Activated CD8-positive, alpha-beta T cell treated with anti-CD3 and anti-CD28 coated beads, Interleukin-2, amount 10 ng/mL, durations not matched to agents 7 days and 5 days (primary cell): Measurements from ENCODE around the gene TXNDC9. TPM values are rescaled to one million over a fixed set of nuclear protein-coding genes. Genes with fewer than 3 reads are reported as not detected.
"Not testable (repeated sequence)": the region's sequence is repeated elsewhere in the genome, so short reads cannot be mapped to it uniquely, and the experiment has no call there.

Experiments used
- ATAC-seq: fragments of 150-1000 bp; cut with Tn5 transposase; one replicate; pipeline ENCODE4 v1.10.0; 2021; ENCODE audit warnings: moderate library complexity
- CTCF ChIA-PET: fragments of 350-600 bp; sonication (Branson Sonifier 250); formaldehyde crosslinking; loops from one replicate; lab custom pipeline; 2021; ENCODE audit warnings: antibody characterized with exemption; lab: Charles Lee
- POLR2A ChIA-PET: fragments of 350-600 bp; sonication (Branson Sonifier 250); formaldehyde crosslinking; loops from one replicate; lab custom pipeline; 2021; ENCODE audit warnings: antibody characterized with exemption; lab: Charles Lee
- DNase-seq: peaks from one replicate; pipeline ENCODE4 v3.0.0-alpha.2; 2020
- H3K27ac Mint-ChIP-seq: one replicate; pipeline ENCODE4 v1.8.0; 2021; ENCODE audit warnings: mild to moderate bottlenecking, mixed read lengths
- H3K27me3 Mint-ChIP-seq: one replicate; pipeline ENCODE4 v1.8.0; 2021; ENCODE audit warnings: low read depth, mixed read lengths
- H3K36me3 Mint-ChIP-seq: one replicate; pipeline ENCODE4 v1.8.0; 2021; ENCODE audit warnings: low read depth, mixed read lengths
- H3K4me1 Mint-ChIP-seq: one replicate; pipeline ENCODE4 v1.8.0; 2021; ENCODE audit warnings: low read depth, mixed read lengths
- H3K4me3 Mint-ChIP-seq: one replicate; pipeline ENCODE4 v1.8.0; 2021; ENCODE audit warnings: mild to moderate bottlenecking, mixed read lengths
- H3K9me3 Mint-ChIP-seq: one replicate; pipeline ENCODE4 v1.8.0; 2022; ENCODE audit warnings: mixed read lengths; ENCODE audit not compliant: insufficient read depth
- total RNA-seq, 2 experiments: library from RNA; stranded (reverse); gene quantifications; one replicate each; pipeline ENCODE4 v1.2.3, GENCODE V29; 2021

Gene TXNDC9
- total RNA-seq, 2 experiments from 2014 or later, result 34.7 to 38.3 TPM

DNA sequence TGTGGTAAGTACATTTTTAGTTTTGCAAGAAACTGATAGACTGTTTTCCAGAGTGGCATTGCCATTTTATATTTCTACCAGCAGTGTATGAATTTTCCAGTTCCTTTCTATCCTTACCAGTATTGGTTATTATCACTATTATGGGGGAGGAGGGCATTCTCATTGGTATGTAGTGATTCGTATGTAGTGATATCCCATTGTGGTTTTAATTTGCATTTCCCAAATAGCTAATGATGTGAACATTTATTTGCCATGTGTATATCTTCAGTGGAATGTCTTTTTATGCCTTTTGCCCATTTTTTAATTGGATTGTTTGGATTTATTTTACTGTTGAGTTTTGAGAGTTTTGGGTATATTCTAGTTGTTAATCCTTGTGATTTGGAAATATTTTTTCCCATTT is 17.9 kb upstream of the TXNDC9 start:
- H3K4me1 Mint-ChIP-seq, result peaks cover 21% of the 10 kb centered on the region
- no peak overlapping the region for H3K27ac Mint-ChIP-seq

DNA sequence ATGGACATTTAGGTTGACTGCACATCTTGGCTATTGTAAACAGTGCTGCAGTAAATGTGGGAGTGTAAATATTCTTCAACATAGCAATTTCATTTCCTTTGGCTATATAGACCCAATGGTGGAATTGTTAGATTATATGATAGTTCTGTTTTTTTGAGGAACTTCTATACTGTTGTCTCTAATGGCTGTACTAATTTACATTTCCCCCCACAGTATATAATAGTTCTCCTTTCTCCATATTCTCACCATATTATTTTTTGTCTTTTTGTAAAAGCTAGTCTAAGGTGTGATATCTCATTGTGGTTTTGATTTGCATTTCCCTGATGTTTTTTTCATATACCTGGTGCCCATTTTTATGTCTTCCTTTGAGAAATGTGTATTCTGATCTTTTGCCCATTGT is 14.1 kb upstream of the TXNDC9 start:
- Mint-ChIP-seq H3K27me3 (no peaks in the 10 kb centered on the region), H3K9me3 (no peaks in the 10 kb centered on the region), H3K4me3 (no peak overlapping the region), H3K4me1 (peaks cover 31% of the 10 kb centered on the region), H3K27ac (no peak overlapping the region), H3K36me3 (peaks cover 2% of the 10 kb centered on the region)
- ATAC-seq (no peak), DNase-seq (no peak)
- CTCF ChIA-PET, result no interaction called here
- POLR2A ChIA-PET, result no interaction called here

More for the DNA sequence above, 17.9 kb upstream of the TXNDC9 start:
- no peak for ATAC-seq
- ChIA-PET CTCF (interaction anchor here (1.9 kb wide), 1 partner anchor 17 kb away, joined by 4 read pairs; the partner anchor contains the start of gene EIF5B), POLR2A (no interaction called here)
- DNase-seq, result no peak
- H3K36me3 Mint-ChIP-seq, result no peaks in the 10 kb centered on the region
- H3K27me3 Mint-ChIP-seq, result no peaks in the 10 kb centered on the region
- no peaks in the 10 kb centered on the region for H3K9me3 Mint-ChIP-seq
- no peak overlapping the region for H3K4me3 Mint-ChIP-seq

DNA sequence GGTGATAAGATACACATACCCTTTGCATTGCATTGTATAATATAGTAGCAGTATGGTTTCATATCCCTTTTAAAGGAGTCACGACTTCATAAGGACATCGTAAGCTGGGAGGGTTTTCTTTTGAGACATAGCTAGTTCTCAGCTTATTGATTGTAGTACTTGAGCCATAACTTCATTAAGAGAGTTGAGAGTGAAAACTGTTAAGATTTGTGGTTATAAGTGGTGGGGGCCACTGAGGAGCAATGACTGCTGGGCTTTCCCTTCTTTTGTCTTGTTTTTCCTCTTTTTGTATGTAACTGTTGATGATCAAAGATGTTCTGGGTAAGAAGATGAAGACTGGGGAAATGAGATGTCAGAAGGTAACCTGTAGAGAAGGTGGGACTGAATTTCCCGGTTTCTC is 12.0 kb upstream of the TXNDC9 start:
- Mint-ChIP-seq H3K4me3 (no peak overlapping the region), H3K4me1 (peaks cover 30% of the 10 kb centered on the region), H3K27ac (no peak overlapping the region)

DNA sequence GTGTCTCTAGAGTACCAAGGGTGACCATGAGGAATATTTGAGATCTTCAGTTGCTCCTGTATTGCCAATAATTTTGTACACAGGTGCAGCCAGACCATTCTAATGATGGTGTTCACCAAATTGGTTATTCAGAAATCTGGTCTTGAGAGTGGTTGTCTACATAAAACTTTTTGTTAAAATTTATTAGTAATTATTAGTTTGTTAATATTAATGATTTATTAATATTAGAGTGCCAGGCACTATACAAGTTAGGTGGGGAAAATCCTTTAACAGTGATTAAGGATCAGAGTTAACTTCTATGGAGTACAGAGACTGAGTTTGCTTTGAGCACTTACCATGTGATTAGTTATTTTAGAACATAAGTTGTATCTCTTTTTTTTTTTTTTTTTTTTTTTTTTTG is 10.1 kb upstream of the TXNDC9 start:
- H3K27me3 Mint-ChIP-seq, result no peaks in the 10 kb centered on the region
- H3K9me3 Mint-ChIP-seq, result no peaks in the 10 kb centered on the region
- H3K27ac Mint-ChIP-seq, result no peak overlapping the region
- H3K4me3 Mint-ChIP-seq, result no peak overlapping the region
- CTCF ChIA-PET, result no interaction called here
- POLR2A ChIA-PET, result interaction anchor here (2.5 kb wide), 1 partner anchor 10 kb away, joined by 12 read pairs; the partner anchor contains the start of genes EIF5B and TXNDC9
- ATAC-seq, result no peak
- H3K4me1 Mint-ChIP-seq, result peaks cover 34% of the 10 kb centered on the region
- H3K36me3 Mint-ChIP-seq, result peaks cover 4% of the 10 kb centered on the region
- DNase-seq, result no peak

More for the DNA sequence above, 12.0 kb upstream of the TXNDC9 start:
- peaks cover 4% of the 10 kb centered on the region for H3K36me3 Mint-ChIP-seq
- DNase-seq, result no peak
- ChIA-PET POLR2A (interaction anchor here (1.2 to 2.5 kb wide), 2 partner anchors 10 to 12 kb away, joined by 5 to 12 read pairs; partner anchors contain the start of genes EIF5B and TXNDC9), CTCF (interaction anchor here (2.1 kb wide), 1 partner anchor 11 kb away, joined by 12 read pairs; the partner anchor contains the start of genes EIF5B and TXNDC9)
- H3K27me3 Mint-ChIP-seq, result no peaks in the 10 kb centered on the region
- H3K9me3 Mint-ChIP-seq, result no peaks in the 10 kb centered on the region
- no peak for ATAC-seq

DNA sequence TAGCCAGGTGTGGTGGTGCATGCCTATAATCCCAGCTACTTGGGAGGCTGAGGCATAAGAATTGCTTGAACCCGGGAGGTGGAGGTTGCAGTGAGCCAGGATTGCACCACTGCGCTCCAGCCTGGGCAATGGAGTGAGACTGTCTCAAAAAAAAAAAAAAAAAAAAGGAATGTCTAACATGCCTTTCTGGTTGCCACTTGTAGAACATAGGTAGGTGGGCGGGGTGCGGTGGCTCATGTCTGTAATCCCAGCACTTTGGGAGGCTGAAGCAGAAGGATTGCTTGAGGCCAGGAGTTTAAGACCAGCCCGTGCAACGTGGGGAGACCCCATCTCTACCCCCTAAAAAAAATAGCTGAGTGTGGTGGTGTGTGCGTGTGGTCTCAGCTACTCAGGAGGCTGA is 9.3 kb upstream of the TXNDC9 start:
- DNase-seq, H3K27me3 Mint-ChIP-seq, POLR2A ChIA-PET, ATAC-seq, CTCF ChIA-PET, H3K9me3 Mint-ChIP-seq, H3K36me3 Mint-ChIP-seq, H3K27ac Mint-ChIP-seq, H3K4me3 Mint-ChIP-seq: not testable (repeated sequence)
- H3K4me1 Mint-ChIP-seq, result peaks cover 31% of the 10 kb centered on the region

DNA sequence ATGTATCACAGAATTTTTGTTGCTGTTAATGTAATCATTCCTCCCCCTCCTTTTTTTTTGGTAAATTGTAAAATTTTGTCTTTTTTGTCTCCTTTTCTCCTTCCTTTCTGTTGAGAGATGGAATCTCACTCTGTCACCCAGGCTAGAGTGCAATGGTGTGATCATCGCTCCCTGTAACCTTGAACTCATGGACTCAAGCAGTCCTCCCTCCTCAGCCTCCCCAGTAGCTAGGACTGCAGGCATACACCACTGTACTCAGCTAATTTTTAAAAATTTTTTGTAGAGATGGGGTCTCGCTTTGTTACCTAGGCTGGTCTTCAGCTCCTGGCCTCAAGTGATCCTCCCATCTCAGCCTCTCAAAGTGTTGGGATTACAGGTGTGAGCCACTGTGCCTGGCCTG is 6.4 kb upstream of the TXNDC9 start:
- Mint-ChIP-seq H3K4me1 (peaks cover 27% of the 10 kb centered on the region), H3K36me3 (peaks cover 4% of the 10 kb centered on the region), H3K27ac (no peak overlapping the region), H3K9me3 (no peaks in the 10 kb centered on the region), H3K27me3 (no peaks in the 10 kb centered on the region), H3K4me3 (no peak overlapping the region)
- ChIA-PET CTCF (interaction anchor here (0.8 kb wide), 1 partner anchor 161 kb away, joined by 4 read pairs; no protein-coding TSS in a partner anchor), POLR2A (no interaction called here)
- DNase-seq, result no peak
- no peak for ATAC-seq

DNA sequence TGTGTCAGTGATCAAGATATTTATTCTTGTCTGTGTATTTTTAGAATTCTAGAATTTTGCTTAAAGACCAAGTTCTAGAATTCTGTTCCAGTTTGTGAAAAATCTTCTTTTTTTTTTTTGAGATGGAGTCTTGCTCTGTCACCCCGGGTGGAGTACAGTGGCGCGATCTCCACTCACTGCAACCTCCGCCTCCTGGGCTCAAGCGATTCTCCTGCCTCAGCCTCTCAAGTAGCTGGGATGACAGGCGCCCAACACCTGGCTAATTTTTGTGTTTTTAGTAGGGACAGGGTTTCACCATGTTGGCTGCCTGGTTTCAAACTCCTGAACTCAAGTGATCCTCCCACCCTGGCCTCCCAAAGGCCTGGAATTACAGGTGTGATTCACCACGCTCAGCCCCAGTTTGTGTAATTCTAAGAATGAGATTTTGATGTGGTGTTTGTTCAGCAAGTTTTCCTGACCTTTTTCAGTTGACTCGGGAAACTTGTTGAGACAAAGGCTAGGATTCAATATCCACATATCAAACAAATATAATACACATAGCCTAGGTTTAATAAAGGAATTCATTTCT is 4.6 kb upstream of the TXNDC9 start:
- Mint-ChIP-seq H3K27me3 (no peaks in the 10 kb centered on the region), H3K4me1 (peaks cover 18% of the 10 kb centered on the region), H3K27ac (no peak overlapping the region), H3K9me3 (no peaks in the 10 kb centered on the region), H3K36me3 (peaks cover 2% of the 10 kb centered on the region), H3K4me3 (no peak overlapping the region)
- ChIA-PET POLR2A (no interaction called here), CTCF (no interaction called here)
- ATAC-seq, result no peak
- no peak for DNase-seq

DNA sequence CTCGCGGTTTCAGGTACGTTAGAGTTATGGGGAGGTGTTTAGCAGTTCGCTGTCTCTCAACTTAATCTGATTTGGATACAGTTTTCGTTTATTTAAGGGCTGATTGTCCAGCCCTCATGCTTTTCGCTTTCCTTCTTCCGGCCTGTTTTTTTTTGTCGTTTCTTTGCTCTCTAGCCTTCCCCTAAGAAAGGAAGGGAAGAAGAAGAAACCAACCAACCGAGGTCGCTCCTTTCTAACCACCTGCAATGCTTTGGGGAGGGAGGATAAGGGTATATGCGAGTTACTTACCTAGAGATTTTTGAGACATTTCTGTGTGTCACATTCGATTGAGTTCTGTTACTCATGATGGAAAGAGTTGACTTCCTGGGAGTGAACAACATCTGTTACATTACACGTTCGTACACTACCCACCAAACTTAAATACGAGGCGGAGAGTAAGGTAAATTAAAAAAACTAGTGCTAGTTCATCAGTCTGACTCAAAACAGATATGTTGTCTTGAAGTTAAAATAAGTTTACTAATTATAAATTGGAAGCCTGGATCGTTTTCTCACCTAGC is 2.0 kb upstream of the TXNDC9 start:
- ATAC-seq (no peak), DNase-seq (no peak)
- Mint-ChIP-seq H3K27me3 (no peaks in the 10 kb centered on the region), H3K36me3 (peaks cover 5% of the 10 kb centered on the region), H3K4me3 (no peak overlapping the region), H3K9me3 (no peaks in the 10 kb centered on the region), H3K27ac (no peak overlapping the region), H3K4me1 (peaks cover 37% of the 10 kb centered on the region)
- ChIA-PET POLR2A (interaction anchor here (0.6 to 3.0 kb wide), 5 partner anchors 10 to 197 kb away, joined by 4 to 23 read pairs (median 6); partner anchors contain the start of genes C2orf15, MITD1 and MRPL30), CTCF (interaction anchor here (1.2 to 2.1 kb wide), 4 partner anchors 10 to 153 kb away, joined by 5 to 12 read pairs (median 6); no protein-coding TSS in a partner anchor)

DNA sequence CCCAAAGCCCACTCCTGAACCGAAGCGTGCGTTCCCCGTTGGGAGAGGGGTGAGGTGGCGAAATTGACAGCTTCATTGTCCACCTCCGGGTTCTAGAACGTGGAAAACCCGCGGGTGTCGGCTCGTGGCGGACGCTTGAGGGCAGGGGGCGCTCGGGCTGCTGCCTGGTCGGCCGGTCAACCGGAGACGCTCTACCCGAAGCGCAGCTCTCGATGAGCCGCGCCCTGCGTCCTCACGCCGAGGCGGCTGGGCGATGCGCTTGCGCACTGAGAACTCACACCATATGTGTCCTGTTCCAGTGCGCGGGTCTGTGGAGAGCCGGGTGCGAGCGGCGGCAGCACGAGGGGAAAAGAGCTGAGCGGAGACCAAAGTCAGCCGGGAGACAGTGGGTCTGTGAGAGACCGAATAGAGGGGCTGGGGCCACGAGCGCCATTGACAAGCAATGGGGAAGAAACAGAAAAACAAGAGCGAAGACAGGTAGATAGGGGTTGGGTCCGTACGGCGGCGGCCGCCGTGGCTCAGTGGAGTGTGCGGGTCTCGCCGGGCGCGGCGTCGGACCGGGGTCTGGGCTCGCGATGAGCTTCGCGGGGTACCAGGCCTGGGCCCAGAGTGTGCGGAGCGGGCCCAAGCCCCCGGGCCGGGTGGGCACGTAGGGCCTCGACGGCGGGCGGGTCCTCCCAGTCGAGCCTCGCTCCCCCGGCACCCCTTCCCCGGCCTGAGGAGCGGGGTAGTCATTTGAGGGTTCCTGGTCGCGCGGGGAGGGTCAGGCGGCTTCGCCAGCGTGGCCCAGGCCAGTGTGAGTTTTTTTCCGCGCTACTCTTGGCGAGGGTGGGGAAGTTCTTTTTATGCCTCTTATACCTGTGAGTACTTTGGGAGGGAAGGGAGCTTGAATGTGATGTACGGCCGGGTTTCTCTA is 1.2 kb upstream of the TXNDC9 start, which contains the start of gene EIF5B:
Gene EIF5B, plus strand, starts transcription at position 277 of the 916 bp plus-strand sequence. Its CDS starts 166 bp downstream, at position 443.
- H3K36me3 Mint-ChIP-seq, result peaks cover 12% of the 10 kb centered on the region
- DNase-seq, result peak; percentile 94
- ATAC-seq, result peak; percentile 81
- H3K4me3 Mint-ChIP-seq, result no peak within 1 kb of the TSS
- no peaks in the 10 kb centered on the region for H3K27me3 Mint-ChIP-seq
- peaks cover 39% of the 10 kb centered on the region for H3K4me1 Mint-ChIP-seq
- ChIA-PET CTCF (interaction anchor here (0.9 to 2.8 kb wide), 11 partner anchors 11 to 688 kb away, joined by 3 to 17 read pairs (median 5); partner anchors contain the start of genes MITD1, MRPL30 and REV1), POLR2A (interaction anchor here (0.6 to 3.0 kb wide), 11 partner anchors 9 to 196 kb away, joined by 3 to 23 read pairs (median 5); partner anchors contain the start of genes C2orf15, MITD1 and MRPL30)
- H3K27ac Mint-ChIP-seq, result no peak within 1 kb of the TSS
- H3K9me3 Mint-ChIP-seq, result no peaks in the 10 kb centered on the region

DNA sequence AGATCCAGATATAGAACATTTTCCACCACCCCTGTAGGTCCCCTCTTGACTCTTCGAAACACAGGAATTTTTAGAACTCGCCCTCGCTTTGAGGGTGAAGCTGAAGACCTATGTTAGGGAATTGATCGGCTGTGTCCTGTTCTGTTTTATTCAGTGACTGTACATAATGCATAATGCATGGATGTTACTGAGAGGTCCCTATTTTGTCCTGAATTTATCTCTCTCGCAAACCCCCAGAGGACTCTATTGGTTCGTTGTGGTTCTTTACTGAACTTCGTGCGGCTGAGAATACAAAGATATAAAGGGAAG is 625 bp upstream of the TXNDC9 start:
- H3K36me3 Mint-ChIP-seq, result peaks cover 18% of the 10 kb centered on the region
- no peak overlapping the region for H3K4me3 Mint-ChIP-seq
- no peak for DNase-seq
- no peaks in the 10 kb centered on the region for H3K9me3 Mint-ChIP-seq
- no peak for ATAC-seq
- H3K27me3 Mint-ChIP-seq, result no peaks in the 10 kb centered on the region
- ChIA-PET CTCF (interaction anchor here (0.9 to 2.8 kb wide), 8 partner anchors 11 to 687 kb away, joined by 3 to 17 read pairs (median 4); partner anchors contain the start of genes MITD1, MRPL30 and REV1), POLR2A (interaction anchor here (0.6 to 3.0 kb wide), 10 partner anchors 9 to 196 kb away, joined by 3 to 23 read pairs (median 6); partner anchors contain the start of genes C2orf15, MITD1 and MRPL30)
- no peak overlapping the region for H3K27ac Mint-ChIP-seq
- peaks cover 37% of the 10 kb centered on the region for H3K4me1 Mint-ChIP-seq

DNA sequence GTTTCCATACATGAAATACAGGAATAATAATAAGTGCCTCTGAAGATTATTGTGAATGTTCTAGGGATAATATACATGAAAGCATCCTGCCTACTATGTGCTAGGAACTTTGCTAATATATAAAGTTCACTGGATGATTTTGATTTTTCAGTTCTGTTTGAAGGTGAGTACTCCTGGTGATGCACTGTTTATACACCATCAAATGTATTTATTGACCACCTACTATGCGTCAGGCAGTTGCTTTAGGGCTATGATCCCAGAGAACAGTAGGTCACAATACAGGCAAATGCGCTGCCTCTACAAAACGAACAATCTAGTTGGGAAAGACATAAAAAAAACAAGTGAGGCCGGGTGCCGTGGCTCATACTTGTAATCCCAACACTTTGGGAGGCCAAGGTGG is 10.7 kb downstream of the TXNDC9 start:
- CTCF ChIA-PET, result no interaction called here
- H3K9me3 Mint-ChIP-seq, result no peaks in the 10 kb centered on the region

More for the DNA sequence above, 10.7 kb downstream of the TXNDC9 start:
- H3K27ac Mint-ChIP-seq, result no peak overlapping the region
- no peak overlapping the region for H3K4me3 Mint-ChIP-seq
- H3K27me3 Mint-ChIP-seq, result no peaks in the 10 kb centered on the region
- DNase-seq, result no peak
- ATAC-seq, result no peak
- peaks cover 45% of the 10 kb centered on the region for H3K36me3 Mint-ChIP-seq
- H3K4me1 Mint-ChIP-seq, result no peaks in the 10 kb centered on the region
- POLR2A ChIA-PET, result no interaction called here
